AG09319 (cell line): ENCODE data around the gene ELMOD1.
"Not testable (repeated sequence)": the region's sequence is repeated elsewhere in the genome, so short reads cannot be mapped to it uniquely, and the experiment has no call there.

Experiments used
- DNase-seq: peaks from one replicate; pipeline ENCODE4 v3.0.0-alpha.2; 2010; ENCODE audit warnings: low read depth; ENCODE audit errors: extremely low read depth
- TF ChIP-seq, protein P1 (sequence below): IDR thresholded peaks from 2 replicates; pipeline ENCODE4 v1.5.1; 2011; ENCODE audit warnings: low read depth, mild to moderate bottlenecking, inconsistent platforms, low read length, moderate library complexity

Gene ELMOD1

DNA sequence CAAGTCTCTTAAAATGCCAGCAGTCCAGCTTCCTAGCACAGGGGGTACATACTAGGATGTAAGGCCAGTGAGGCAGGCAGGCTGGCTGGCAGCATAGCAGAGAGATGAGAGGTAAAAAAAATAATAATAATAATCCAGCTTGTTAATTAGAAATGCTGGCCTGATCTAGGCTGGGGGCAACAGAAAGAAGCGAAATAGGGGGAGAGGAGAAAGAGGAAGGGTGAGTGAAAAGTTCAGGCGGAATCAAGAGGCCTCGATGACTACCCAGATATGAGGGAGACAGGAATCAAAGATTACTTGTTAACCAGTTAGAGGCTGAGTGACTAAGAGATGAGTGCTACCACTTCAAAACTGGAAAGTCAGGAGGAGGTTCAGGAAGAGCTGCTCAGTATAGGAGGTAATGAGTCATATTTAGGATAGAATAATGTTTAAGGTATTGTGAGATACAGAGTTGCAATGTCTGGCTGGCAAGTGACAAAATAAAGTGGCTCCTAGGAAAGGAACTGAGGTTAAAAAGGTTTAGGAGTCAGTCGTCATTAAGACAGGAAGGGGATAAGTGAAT lies 28.2 kb upstream of the ELMOD1 start:
- TF ChIP-seq, protein P1, sequence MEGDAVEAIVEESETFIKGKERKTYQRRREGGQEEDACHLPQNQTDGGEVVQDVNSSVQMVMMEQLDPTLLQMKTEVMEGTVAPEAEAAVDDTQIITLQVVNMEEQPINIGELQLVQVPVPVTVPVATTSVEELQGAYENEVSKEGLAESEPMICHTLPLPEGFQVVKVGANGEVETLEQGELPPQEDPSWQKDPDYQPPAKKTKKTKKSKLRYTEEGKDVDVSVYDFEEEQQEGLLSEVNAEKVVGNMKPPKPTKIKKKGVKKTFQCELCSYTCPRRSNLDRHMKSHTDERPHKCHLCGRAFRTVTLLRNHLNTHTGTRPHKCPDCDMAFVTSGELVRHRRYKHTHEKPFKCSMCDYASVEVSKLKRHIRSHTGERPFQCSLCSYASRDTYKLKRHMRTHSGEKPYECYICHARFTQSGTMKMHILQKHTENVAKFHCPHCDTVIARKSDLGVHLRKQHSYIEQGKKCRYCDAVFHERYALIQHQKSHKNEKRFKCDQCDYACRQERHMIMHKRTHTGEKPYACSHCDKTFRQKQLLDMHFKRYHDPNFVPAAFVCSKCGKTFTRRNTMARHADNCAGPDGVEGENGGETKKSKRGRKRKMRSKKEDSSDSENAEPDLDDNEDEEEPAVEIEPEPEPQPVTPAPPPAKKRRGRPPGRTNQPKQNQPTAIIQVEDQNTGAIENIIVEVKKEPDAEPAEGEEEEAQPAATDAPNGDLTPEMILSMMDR: no peak
- DNase-seq: no peak

DNA sequence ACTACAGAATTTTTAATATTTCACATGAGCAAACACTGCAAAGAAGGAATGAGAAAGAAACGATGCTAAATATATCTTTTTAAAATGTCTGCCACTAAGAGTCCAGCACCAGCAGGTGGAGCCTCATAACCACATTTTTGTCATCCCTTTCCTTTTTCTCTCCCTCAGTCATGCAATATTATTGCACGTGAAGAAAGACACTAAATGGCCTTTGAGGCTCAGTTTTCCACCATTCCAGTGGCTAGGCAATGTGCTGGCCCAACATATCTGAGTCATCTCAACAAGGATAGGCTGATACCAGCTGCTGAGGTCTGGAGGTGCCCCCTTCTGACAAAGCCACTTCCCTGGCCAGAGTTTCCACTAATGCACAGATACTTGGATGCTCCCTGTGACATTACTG lies 27.2 kb upstream of the ELMOD1 start:
- TF ChIP-seq, protein P1: peak; percentile 74
- DNase-seq: peak; percentile 29

- DNase-seq: no peak
- TF ChIP-seq, protein P1: no peak
These were observed 26.1 kb upstream of the ELMOD1 start for GRCh38 chr11:107564877-107565218.

DNA sequence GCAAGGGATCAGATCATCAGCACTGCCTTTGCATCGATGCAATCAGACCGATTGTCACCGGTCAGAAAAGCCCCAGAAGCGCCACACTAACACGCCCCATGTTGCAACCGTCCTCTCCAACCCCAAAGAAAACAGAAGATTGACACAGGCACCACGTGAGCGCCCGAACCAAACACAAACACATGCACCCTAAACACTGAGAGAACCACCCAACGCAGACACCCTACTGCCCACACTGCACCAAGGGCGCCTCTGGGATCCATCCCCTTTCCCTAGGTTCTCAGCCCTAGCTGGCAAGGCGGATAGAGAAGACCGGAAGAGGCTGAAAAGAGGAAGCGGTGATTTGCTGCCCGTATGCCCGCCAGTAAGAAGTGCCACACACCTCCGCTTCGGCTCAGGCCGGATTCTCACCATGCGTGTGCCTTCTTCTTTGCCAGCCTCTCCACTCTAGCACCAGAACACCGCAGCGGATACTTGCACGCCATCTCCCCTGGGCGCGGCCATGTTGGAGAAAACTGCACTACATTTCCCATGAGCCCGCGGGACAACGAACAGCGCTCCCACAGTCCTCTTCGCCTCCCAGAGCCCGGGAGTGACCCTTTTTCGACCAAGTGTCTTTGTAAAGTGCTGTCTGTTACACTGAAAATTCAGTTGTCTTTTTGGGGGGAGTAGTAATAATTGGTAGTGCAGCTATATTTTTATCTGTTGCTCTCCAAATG lies 25.6 kb upstream of the ELMOD1 start, which contains the start of gene ALKBH8:
Gene ALKBH8, minus strand, starts transcription at position 517 of the 719 bp plus-strand sequence. CDS start 4,842 bp downstream, outside the sequence.
- DNase-seq: no peak
- TF ChIP-seq, protein P1: no peak

- not testable (repeated sequence) for DNase-seq
These were observed 24.9 kb upstream of the ELMOD1 start for GRCh38 chr11:107565955-107566501.

- DNase-seq: no peak
- TF ChIP-seq, protein P1: no peak
These were observed 24.4 kb upstream of the ELMOD1 start for GRCh38 chr11:107566569-107566968.

GRCh38 chr11:107567739-107568335 lies 23.1 kb upstream of the ELMOD1 start:
- TF ChIP-seq, protein P1: no peak
- DNase-seq: no peak
